Cardiac muscle cell (in vitro differentiated cells and primary cell): ENCODE results near the gene ANKRD44. TPM values are rescaled to one million over a fixed set of nuclear protein-coding genes. Genes with fewer than 3 reads are reported as not detected.

Experiments
- DNase-seq, 2 donors: peaks; one replicate each; pipeline versions ENCODE4 v3.0.0 to v3.0.0-alpha.2; 2010 to 2017; ENCODE audit warnings: low read depth in 1 of 2, low spot score in 1 of 2
- H3K27ac ChIP-seq: fragments of 200-600 bp; sonication (generic); 2 replicates; pipeline ENCODE4 v1.5.1; 2016
- H3K27me3 ChIP-seq: fragments of 200-600 bp; sonication (generic); 2 replicates; pipeline ENCODE4 v1.6.0; 2016; ENCODE audit warnings: control low read depth
- H3K36me3 ChIP-seq: fragments of 200-600 bp; sonication (generic); 2 replicates; pipeline ENCODE4 v1.5.1; 2016; ENCODE audit warnings: control low read depth
- H3K4me1 ChIP-seq: fragments of 200-600 bp; sonication (generic); 2 replicates; pipeline ENCODE4 v1.8.1; 2017; ENCODE audit warnings: low read depth, mild to moderate bottlenecking, mixed run types
- H3K4me3 ChIP-seq: fragments of 200-600 bp; sonication (generic); 2 replicates; pipeline ENCODE4 v1.5.1; 2016; ENCODE audit warnings: mild to moderate bottlenecking
- H3K9me3 ChIP-seq: fragments of 200-600 bp; sonication (generic); 2 replicates; pipeline ENCODE4 v1.5.1; 2017; ENCODE audit warnings: low read depth, mild to moderate bottlenecking, control low read depth
- polyA plus RNA-seq: library from polyadenylated mRNA; unstranded; fragments of >200 nt; fragmentation: Nextera tagmentation; extraction: Ambion mirVana; gene quantifications from 2 replicates; pipeline ENCODE4 v1.2.1, GENCODE V29; 2016
- total RNA-seq: library from RNA; depleted of rRNA; stranded (reverse); fragments of >200 nt; gene quantifications from 2 replicates; pipeline ENCODE4 v1.2.3, GENCODE V29; 2016
- TF ChIP-seq, protein P1 (sequence below): IDR thresholded peaks from 2 replicates; pipeline ENCODE4 v1.5.1; 2012; ENCODE audit warnings: low read depth, mild to moderate bottlenecking, low read length

Gene ANKRD44
- total and polyA plus RNA-seq, 2 experiments from 2014 or later, result 4.0 to 5.0 TPM

DNA sequence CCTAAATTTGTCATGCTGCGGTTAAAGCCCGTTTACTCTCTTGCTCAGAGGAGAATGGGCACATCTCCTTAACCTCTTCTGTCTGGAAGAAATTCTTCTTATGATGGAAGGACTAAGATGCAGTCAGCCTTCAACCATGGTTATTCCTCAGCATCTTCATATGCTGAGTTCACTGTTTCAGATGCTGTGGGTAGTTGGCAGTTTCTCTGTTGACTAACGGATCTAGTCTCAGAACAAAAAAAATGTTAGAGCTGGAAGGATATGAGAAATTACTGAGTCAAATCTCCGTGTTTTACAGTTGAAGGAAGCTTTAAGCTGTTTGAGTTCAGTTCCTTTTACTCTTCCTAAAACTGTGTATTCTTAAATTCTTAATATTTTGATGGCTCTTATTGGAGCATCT, 340.5 kb downstream of the ANKRD44 start:
- Histone ChIP-seq H3K27me3 (no peaks in the 10 kb centered on the region), H3K27ac (no peak overlapping the region), H3K36me3 (no peaks in the 10 kb centered on the region), H3K4me1 (no peaks in the 10 kb centered on the region), H3K4me3 (no peak overlapping the region), H3K9me3 (no peaks in the 10 kb centered on the region)
- TF ChIP-seq, protein P1, sequence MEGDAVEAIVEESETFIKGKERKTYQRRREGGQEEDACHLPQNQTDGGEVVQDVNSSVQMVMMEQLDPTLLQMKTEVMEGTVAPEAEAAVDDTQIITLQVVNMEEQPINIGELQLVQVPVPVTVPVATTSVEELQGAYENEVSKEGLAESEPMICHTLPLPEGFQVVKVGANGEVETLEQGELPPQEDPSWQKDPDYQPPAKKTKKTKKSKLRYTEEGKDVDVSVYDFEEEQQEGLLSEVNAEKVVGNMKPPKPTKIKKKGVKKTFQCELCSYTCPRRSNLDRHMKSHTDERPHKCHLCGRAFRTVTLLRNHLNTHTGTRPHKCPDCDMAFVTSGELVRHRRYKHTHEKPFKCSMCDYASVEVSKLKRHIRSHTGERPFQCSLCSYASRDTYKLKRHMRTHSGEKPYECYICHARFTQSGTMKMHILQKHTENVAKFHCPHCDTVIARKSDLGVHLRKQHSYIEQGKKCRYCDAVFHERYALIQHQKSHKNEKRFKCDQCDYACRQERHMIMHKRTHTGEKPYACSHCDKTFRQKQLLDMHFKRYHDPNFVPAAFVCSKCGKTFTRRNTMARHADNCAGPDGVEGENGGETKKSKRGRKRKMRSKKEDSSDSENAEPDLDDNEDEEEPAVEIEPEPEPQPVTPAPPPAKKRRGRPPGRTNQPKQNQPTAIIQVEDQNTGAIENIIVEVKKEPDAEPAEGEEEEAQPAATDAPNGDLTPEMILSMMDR, result no peak
- DNase-seq, result no peak

- Histone ChIP-seq H3K36me3 (no peaks in the 10 kb centered on the region), H3K4me1 (no peaks in the 10 kb centered on the region), H3K27me3 (no peaks in the 10 kb centered on the region), H3K9me3 (no peaks in the 10 kb centered on the region), H3K4me3 (no peak overlapping the region), H3K27ac (no peak overlapping the region)
- TF ChIP-seq, protein P1, result no peak
- no peak for DNase-seq
These were observed 342.1 kb downstream of the ANKRD44 start for GRCh38 chr2:196968516-196968915.

GRCh38 chr2:196967775-196968174, 342.8 kb downstream of the ANKRD44 start:
- Histone ChIP-seq H3K36me3 (no peaks in the 10 kb centered on the region), H3K9me3 (no peaks in the 10 kb centered on the region), H3K27me3 (no peaks in the 10 kb centered on the region), H3K27ac (no peak overlapping the region), H3K4me3 (no peak overlapping the region), H3K4me1 (no peaks in the 10 kb centered on the region)
- TF ChIP-seq, protein P1, result no peak
- no peak for DNase-seq

GRCh38 chr2:196967116-196967515, 343.5 kb downstream of the ANKRD44 start:
- Histone ChIP-seq H3K4me1 (no peaks in the 10 kb centered on the region), H3K27me3 (no peaks in the 10 kb centered on the region), H3K27ac (no peak overlapping the region), H3K4me3 (no peak overlapping the region), H3K36me3 (no peaks in the 10 kb centered on the region), H3K9me3 (no peaks in the 10 kb centered on the region)
- TF ChIP-seq, protein P1, result no peak
- DNase-seq, result peak in 1 of 2 donors; percentile 86

DNA sequence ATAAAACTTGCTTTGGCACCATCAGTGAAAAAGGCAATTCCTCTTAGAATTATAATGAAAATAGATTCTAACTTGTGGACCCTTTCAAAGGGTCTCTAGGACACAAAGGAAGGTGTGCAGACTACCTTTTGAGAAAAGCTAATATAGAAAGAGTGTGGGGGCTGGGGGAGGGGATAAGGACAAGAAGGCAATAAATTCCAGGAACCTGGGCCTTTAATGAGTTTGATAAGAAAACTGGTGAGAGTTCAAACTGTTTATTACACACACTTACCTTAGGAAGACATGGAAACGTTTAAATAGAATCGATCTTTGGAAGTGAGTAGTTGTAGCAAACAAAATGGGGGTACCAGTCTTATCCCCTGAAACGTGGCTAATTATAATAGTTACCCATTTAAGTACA, 344.5 kb downstream of the ANKRD44 start:
- DNase-seq, result no peak
- no peaks in the 10 kb centered on the region for H3K4me1 ChIP-seq
- H3K36me3 ChIP-seq, result no peaks in the 10 kb centered on the region
- no peaks in the 10 kb centered on the region for H3K27me3 ChIP-seq
- TF ChIP-seq, protein P1, result no peak
- no peak overlapping the region for H3K27ac ChIP-seq
- no peaks in the 10 kb centered on the region for H3K9me3 ChIP-seq
- no peak overlapping the region for H3K4me3 ChIP-seq

GRCh38 chr2:196965651-196966050, 344.9 kb downstream of the ANKRD44 start:
- Histone ChIP-seq H3K4me3 (no peak overlapping the region), H3K27ac (no peak overlapping the region), H3K27me3 (no peaks in the 10 kb centered on the region), H3K36me3 (no peaks in the 10 kb centered on the region), H3K4me1 (no peaks in the 10 kb centered on the region), H3K9me3 (no peaks in the 10 kb centered on the region)
- TF ChIP-seq, protein P1, result no peak
- no peak for DNase-seq
